HepG2 (cell line): ENCODE results near the gene CACTIN. TPM values are rescaled to one million over a fixed set of nuclear protein-coding genes. Genes with fewer than 3 reads are reported as not detected.
A peak's percentile ranks its signal among the peaks of the same experiment; 100 is the strongest.

ENCODE experiments used
- GATAD1 ChIP-seq: IDR thresholded peaks from 2 replicates; pipeline ENCODE4 v1.6.1; 2016; ENCODE audit warnings: missing genetic modification reagents, missing compliant biosample characterization
- KDM1A ChIP-seq: IDR thresholded peaks from 2 replicates; pipeline ENCODE4 v1.6.1; 2016; ENCODE audit warnings: missing compliant biosample characterization
- KLF12 ChIP-seq: sonication (generic); formaldehyde crosslinking; IDR thresholded peaks from 2 replicates; pipeline ENCODE4 v1.4.0; 2020; ENCODE audit warnings: missing genetic modification reagents, borderline replicate concordance
- NFE2L2 ChIP-seq: fragments of 150-350 bp; IDR thresholded peaks from 2 replicates; pipeline ENCODE4 v1.6.1; 2014; ENCODE audit warnings: low read length
- NFIC ChIP-seq: IDR thresholded peaks from 2 replicates; pipeline ENCODE4 v1.6.1; 2012; ENCODE audit warnings: mild to moderate bottlenecking, low read length, inconsistent platforms
- NFKBIZ ChIP-seq: IDR thresholded peaks from 2 replicates; pipeline ENCODE4 v1.6.1; 2018; ENCODE audit warnings: missing genetic modification reagents, missing compliant biosample characterization
- PAWR ChIP-seq: sonication (generic); formaldehyde crosslinking; IDR thresholded peaks from 2 replicates; pipeline ENCODE4 v1.4.0; 2020; ENCODE audit warnings: missing genetic modification reagents, mild to moderate bottlenecking, borderline replicate concordance
- PITX1 ChIP-seq: sonication (generic); formaldehyde crosslinking; IDR thresholded peaks from 2 replicates; pipeline ENCODE4 v1.5.1; 2020; ENCODE audit warnings: mild to moderate bottlenecking, missing genetic modification reagents
- POLR2AphosphoS2 ChIP-seq: IDR thresholded peaks from 2 replicates; pipeline ENCODE4 v1.6.1; 2011; ENCODE audit warnings: low read depth, low read length, improper control_type of control experiment
- RBM39 ChIP-seq: fragments of 200-400 bp; formaldehyde crosslinking; IDR thresholded peaks from one replicate; pipeline ENCODE4 v1.6.1; 2018; ENCODE audit warnings: antibody characterized with exemption, mild to moderate bottlenecking, low read depth, low read length; ENCODE audit not compliant: poor library complexity, severe bottlenecking
- ZFP41 ChIP-seq: sonication (generic); formaldehyde crosslinking; IDR thresholded peaks from 2 replicates; pipeline ENCODE4 v1.4.0; 2020; ENCODE audit warnings: mild to moderate bottlenecking, missing genetic modification reagents, borderline replicate concordance
- ZFP62 ChIP-seq: sonication (generic); formaldehyde crosslinking; IDR thresholded peaks from 2 replicates; pipeline ENCODE4 v1.4.0; 2020; ENCODE audit warnings: missing genetic modification reagents
- ZFP90 ChIP-seq: sonication (generic); formaldehyde crosslinking; IDR thresholded peaks from 2 replicates; pipeline ENCODE4 v1.8.0; 2022; ENCODE audit warnings: missing genetic modification reagents, mild to moderate bottlenecking, inconsistent platforms, borderline replicate concordance
- ZNF251 ChIP-seq: sonication (generic); formaldehyde crosslinking; IDR thresholded peaks from 2 replicates; pipeline ENCODE4 v1.9.0; 2021; ENCODE audit warnings: mild to moderate bottlenecking, missing genetic modification reagents
- ZNF282 ChIP-seq: fragments of 450-650 bp; IDR thresholded peaks from 2 replicates; pipeline ENCODE4 v1.6.1; 2018; ENCODE audit not compliant: partially characterized antibody
- ZNF589 ChIP-seq: sonication (generic); formaldehyde crosslinking; conservative IDR thresholded peaks from 2 replicates; pipeline ENCODE4 v1.8.0; 2022; ENCODE audit warnings: mild to moderate bottlenecking, moderate library complexity, missing genetic modification reagents
- ZSCAN29 ChIP-seq: sonication (generic); formaldehyde crosslinking; conservative IDR thresholded peaks from 2 replicates; pipeline ENCODE4 v1.4.0; 2020; ENCODE audit warnings: mild to moderate bottlenecking, missing genetic modification reagents
- polyA plus RNA-seq, 8 experiments: library from polyadenylated mRNA; depleted of rRNA in 3 of 8; stranded (reverse) in 7 of 8; unstranded in 1 of 8; fragments of >200 nt; fragmentation: Illumina TruSeq in 4 of 8; extraction: Trizol in 4 of 8; gene quantifications; 2 replicates each; pipeline versions ENCODE4 v1.2.1 to v1.2.3, GENCODE V29; 2011 to 2016; ENCODE audit warnings: low read depth in 4 of 8, missing spikeins in 1 of 8, mixed read lengths in 1 of 8; ENCODE audit not compliant: insufficient read depth in 1 of 8
- total RNA-seq, 5 experiments: library from RNA; depleted of rRNA; stranded (reverse); fragments of >200 nt; fragmentation: Illumina TruSeq; extraction: Trizol; gene quantifications; 2 replicates each; pipeline ENCODE4 v1.2.3, GENCODE V29; 2016; ENCODE audit warnings: low read depth in 1 of 5
- TF ChIP-seq, protein P1 (sequence below): sonication (generic); formaldehyde crosslinking; IDR thresholded peaks from 2 replicates; pipeline ENCODE4 v1.4.0; 2020; ENCODE audit warnings: missing genetic modification reagents
- TF ChIP-seq, protein P2 (sequence below): IDR thresholded peaks from 2 replicates; pipeline ENCODE4 v1.6.1; 2016; ENCODE audit warnings: low read depth, control low read depth
- TF ChIP-seq, protein P3 (sequence below): sonication (generic); formaldehyde crosslinking; conservative IDR thresholded peaks from 2 replicates; pipeline ENCODE4 v1.4.0; 2020; ENCODE audit warnings: missing genetic modification reagents
- TF ChIP-seq, protein P4 (sequence below): sonication (generic); formaldehyde crosslinking; IDR thresholded peaks from 2 replicates; pipeline ENCODE4 v1.4.0; 2020; ENCODE audit warnings: missing genetic modification reagents
- TF ChIP-seq, protein P5 (sequence below): sonication (generic); formaldehyde crosslinking; IDR thresholded peaks from 2 replicates; pipeline ENCODE4 v1.5.0; 2020; ENCODE audit warnings: missing genetic modification reagents

Gene CACTIN
- total and polyA plus RNA-seq, 2 of the 13 experiments (the other 11 are each of a cell fraction or from before 2014, with no cell fraction given) = 10.0 to 16.6 TPM

DNA sequence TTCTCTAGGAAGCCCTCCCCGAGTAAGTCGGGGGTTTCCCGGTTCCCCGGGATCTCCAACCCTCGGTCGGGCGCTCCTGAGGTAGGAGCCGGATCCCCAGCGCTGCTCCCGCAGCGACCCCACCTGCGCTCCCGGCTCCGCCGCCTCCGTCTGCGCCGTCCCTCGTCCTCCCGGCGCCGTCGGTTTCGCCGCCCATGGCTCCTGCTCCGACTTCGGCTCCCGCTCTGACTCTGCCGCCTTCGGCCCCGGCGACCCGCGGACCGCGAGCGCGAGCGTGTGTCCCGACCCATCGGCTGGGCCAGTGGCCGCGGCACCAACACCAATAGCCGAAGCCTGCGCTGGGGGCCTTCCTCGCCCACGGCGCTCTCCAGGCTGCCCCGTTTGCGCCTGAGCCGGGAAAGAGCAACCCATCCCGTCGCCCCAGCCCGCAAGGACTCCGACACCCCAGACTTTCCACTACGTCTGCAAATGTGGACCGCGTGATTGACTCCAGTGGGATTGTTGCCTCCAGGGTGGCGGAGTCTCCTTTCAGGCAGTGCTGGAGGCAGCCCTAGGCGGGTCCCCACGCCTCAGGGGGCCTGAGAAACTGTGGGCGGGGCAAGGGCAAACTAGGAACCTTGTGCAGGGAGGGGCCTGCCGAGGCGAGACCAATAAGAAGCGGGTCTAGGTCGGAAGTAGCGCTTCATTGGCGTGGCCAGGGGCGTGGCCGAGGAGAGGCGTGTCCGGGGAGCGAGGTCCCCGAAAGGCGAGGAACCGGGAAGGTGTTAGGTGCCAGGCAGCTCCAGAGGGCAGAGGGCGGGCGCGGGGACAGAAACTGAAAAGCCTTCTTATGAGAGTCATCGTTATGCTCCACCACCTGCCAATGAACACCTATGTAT, at the start of gene CACTIN (continued):
- TF ChIP-seq, protein P1, sequence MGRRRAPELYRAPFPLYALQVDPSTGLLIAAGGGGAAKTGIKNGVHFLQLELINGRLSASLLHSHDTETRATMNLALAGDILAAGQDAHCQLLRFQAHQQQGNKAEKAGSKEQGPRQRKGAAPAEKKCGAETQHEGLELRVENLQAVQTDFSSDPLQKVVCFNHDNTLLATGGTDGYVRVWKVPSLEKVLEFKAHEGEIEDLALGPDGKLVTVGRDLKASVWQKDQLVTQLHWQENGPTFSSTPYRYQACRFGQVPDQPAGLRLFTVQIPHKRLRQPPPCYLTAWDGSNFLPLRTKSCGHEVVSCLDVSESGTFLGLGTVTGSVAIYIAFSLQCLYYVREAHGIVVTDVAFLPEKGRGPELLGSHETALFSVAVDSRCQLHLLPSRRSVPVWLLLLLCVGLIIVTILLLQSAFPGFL (CRISPR knock-in tag) = no peak
- TF ChIP-seq RBM39 (no peak), ZNF282 (no peak), NFE2L2 (no peak), KDM1A (CRISPR knock-in tag) (no peak), ZSCAN29 (0 out of 2 replicates have a peak, but pooled peaks have one; percentile 39), NFKBIZ (CRISPR knock-in tag) (peak; percentile 75; the same call in 1 of the 2 replicates), GATAD1 (CRISPR knock-in tag) (peak; percentile 100), KLF12 (CRISPR knock-in tag) (peak; percentile 94; the same call in 1 of the 2 replicates), PAWR (no peak), POLR2AphosphoS2 (no peak), ZFP41 (CRISPR knock-in tag) (0 out of 2 replicates have a peak, but pooled peaks have one; percentile 85), NFIC (no peak), ZNF589 (0 out of 2 replicates have a peak, but pooled peaks have one; percentile 17), ZNF251 (CRISPR knock-in tag) (no peak), ZFP90 (CRISPR knock-in tag) (no peak), PITX1 (CRISPR knock-in tag) (peak; percentile 36; the same call in 1 of the 2 replicates), ZFP62 (0 out of 2 replicates have a peak, but pooled peaks have one; percentile 60)
- TF ChIP-seq, protein P2, sequence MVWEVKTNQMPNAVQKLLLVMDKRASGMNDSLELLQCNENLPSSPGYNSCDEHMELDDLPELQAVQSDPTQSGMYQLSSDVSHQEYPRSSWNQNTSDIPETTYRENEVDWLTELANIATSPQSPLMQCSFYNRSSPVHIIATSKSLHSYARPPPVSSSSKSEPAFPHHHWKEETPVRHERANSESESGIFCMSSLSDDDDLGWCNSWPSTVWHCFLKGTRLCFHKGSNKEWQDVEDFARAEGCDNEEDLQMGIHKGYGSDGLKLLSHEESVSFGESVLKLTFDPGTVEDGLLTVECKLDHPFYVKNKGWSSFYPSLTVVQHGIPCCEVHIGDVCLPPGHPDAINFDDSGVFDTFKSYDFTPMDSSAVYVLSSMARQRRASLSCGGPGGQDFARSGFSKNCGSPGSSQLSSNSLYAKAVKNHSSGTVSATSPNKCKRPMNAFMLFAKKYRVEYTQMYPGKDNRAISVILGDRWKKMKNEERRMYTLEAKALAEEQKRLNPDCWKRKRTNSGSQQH (CRISPR knock-in tag) = peak; percentile 85
- TF ChIP-seq, protein P3, sequence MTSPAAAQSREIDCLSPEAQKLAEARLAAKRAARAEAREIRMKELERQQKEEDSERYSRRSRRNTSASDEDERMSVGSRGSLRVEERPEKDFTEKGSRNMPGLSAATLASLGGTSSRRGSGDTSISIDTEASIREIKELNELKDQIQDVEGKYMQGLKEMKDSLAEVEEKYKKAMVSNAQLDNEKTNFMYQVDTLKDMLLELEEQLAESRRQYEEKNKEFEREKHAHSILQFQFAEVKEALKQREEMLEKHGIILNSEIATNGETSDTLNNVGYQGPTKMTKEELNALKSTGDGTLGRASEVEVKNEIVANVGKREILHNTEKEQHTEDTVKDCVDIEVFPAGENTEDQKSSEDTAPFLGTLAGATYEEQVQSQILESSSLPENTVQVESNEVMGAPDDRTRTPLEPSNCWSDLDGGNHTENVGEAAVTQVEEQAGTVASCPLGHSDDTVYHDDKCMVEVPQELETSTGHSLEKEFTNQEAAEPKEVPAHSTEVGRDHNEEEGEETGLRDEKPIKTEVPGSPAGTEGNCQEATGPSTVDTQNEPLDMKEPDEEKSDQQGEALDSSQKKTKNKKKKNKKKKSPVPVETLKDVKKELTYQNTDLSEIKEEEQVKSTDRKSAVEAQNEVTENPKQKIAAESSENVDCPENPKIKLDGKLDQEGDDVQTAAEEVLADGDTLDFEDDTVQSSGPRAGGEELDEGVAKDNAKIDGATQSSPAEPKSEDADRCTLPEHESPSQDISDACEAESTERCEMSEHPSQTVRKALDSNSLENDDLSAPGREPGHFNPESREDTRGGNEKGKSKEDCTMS (CRISPR knock-in tag) = no peak
- TF ChIP-seq, protein P4, sequence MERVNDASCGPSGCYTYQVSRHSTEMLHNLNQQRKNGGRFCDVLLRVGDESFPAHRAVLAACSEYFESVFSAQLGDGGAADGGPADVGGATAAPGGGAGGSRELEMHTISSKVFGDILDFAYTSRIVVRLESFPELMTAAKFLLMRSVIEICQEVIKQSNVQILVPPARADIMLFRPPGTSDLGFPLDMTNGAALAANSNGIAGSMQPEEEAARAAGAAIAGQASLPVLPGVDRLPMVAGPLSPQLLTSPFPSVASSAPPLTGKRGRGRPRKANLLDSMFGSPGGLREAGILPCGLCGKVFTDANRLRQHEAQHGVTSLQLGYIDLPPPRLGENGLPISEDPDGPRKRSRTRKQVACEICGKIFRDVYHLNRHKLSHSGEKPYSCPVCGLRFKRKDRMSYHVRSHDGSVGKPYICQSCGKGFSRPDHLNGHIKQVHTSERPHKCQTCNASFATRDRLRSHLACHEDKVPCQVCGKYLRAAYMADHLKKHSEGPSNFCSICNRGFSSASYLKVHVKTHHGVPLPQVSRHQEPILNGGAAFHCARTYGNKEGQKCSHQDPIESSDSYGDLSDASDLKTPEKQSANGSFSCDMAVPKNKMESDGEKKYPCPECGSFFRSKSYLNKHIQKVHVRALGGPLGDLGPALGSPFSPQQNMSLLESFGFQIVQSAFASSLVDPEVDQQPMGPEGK (CRISPR knock-in tag) = peak; percentile 33; the same call in 1 of the 2 replicates
- TF ChIP-seq, protein P5, sequence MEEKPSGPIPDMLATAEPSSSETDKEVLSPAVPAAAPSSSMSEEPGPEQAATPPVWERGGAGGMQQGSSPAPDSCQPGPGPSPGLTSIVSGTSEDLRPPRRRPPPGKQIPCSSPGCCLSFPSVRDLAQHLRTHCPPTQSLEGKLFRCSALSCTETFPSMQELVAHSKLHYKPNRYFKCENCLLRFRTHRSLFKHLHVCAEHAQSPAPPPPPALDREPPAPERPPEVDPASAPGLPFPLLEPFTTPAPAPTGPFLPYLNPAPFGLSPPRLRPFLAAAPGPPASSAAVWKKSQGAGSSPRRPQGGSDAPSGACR (CRISPR knock-in tag) = peak; percentile 60; the same call in 1 of the 2 replicates
